SK-N-SH (cell line): Measurements from ENCODE around the gene SMAD2. TPM values are rescaled to one million over a fixed set of nuclear protein-coding genes. Genes with fewer than 3 reads are reported as not detected.

Experiments
- CTCF ChIA-PET: fragments of 300-600, 350-600 bp; formaldehyde crosslinking; extraction: SDS; loops from one replicate; lab custom pipeline; 2021; lab: Yijun Ruan, JAX
- POLR2A ChIA-PET: fragments of 350-600 bp; sonication (Branson Sonifier 250); formaldehyde crosslinking; extraction: SDS; loops from one replicate; lab custom pipeline; 2020; ENCODE audit warnings: antibody characterized with exemption, inconsistent platforms; lab: Yijun Ruan, JAX
- DNase-seq: peaks from one replicate; pipeline ENCODE4 v3.0.0; 2012
- H2AFZ ChIP-seq: fragments of 200-600 bp; sonication (generic); 2 replicates; pipeline ENCODE4 v1.8.1; 2016; ENCODE audit warnings: antibody characterized with exemption, mild to moderate bottlenecking, low read depth
- H3F3A ChIP-seq: fragments of 200-600 bp; sonication (generic); replicated peaks from 2 replicates; pipeline ENCODE3; 2016; ENCODE audit warnings: antibody characterized with exemption, mild to moderate bottlenecking; ENCODE audit not compliant: insufficient read depth
- H3K27ac ChIP-seq, 2 experiments: fragments of 200-500 bp in 1 of 2; fragments of 200-600 bp in 1 of 2; sonication (Bioruptor generic) in 1 of 2; sonication (generic), shearing (Covaris generic) in 1 of 2; 2 replicates each; pipeline versions ENCODE4 v1.5.1 to v1.6.1; 2014 to 2016; ENCODE audit warnings: low read depth in 2 of 2, inconsistent platforms in 1 of 2, low read length in 1 of 2, mild to moderate bottlenecking in 1 of 2, mixed read lengths in 1 of 2
- H3K27me3 ChIP-seq: fragments of 200-600 bp; sonication (generic), shearing (Covaris generic); 2 replicates; pipeline ENCODE4 v1.6.1; 2016; ENCODE audit warnings: mixed run types; ENCODE audit not compliant: insufficient read depth
- H3K36me3 ChIP-seq, 2 experiments: fragments of 200-500 bp in 1 of 2; fragments of 200-600 bp in 1 of 2; sonication (Bioruptor generic) in 1 of 2; sonication (generic) in 1 of 2; replicated peaks in 1 of 2; 2 replicates each; pipeline versions ENCODE3 to v1.5.1; 2014 to 2016; ENCODE audit warnings: low read length in 1 of 2, mild to moderate bottlenecking in 1 of 2; ENCODE audit not compliant: insufficient read depth in 2 of 2, control insufficient read depth in 1 of 2
- H3K4me1 ChIP-seq, 2 experiments: fragments of 200-500 bp in 1 of 2; fragments of 200-600 bp in 1 of 2; sonication (Bioruptor generic) in 1 of 2; sonication (generic), shearing (Covaris generic) in 1 of 2; 2 replicates each; pipeline versions ENCODE4 v1.5.1 to v1.6.1; 2014 to 2016; ENCODE audit warnings: low read depth in 1 of 2, low read length in 1 of 2, mixed run types in 1 of 2; ENCODE audit not compliant: insufficient read depth in 2 of 2, control insufficient read depth in 1 of 2
- H3K4me2 ChIP-seq: fragments of 200-600 bp; sonication (generic), shearing (Covaris generic); 2 replicates; pipeline ENCODE4 v1.6.1; 2017; ENCODE audit warnings: mixed run types
- H3K4me3 ChIP-seq, 2 experiments: fragments of 200-500 bp in 1 of 2; fragments of 200-600 bp in 1 of 2; sonication (Bioruptor generic) in 1 of 2; sonication (generic), shearing (Covaris generic) in 1 of 2; 2 replicates each; pipeline versions ENCODE4 v1.5.1 to v1.8.1; 2014 to 2016; ENCODE audit warnings: low read depth in 2 of 2, inconsistent platforms in 1 of 2, low read length in 1 of 2, mild to moderate bottlenecking in 1 of 2, mixed read lengths in 1 of 2, moderate library complexity in 1 of 2
- H3K79me2 ChIP-seq: fragments of 200-600 bp; sonication (generic); 2 replicates; pipeline ENCODE4 v1.8.1; 2017; ENCODE audit warnings: mild to moderate bottlenecking; ENCODE audit not compliant: insufficient read depth
- H3K9ac ChIP-seq: fragments of 200-600 bp; sonication (generic); 2 replicates; pipeline ENCODE4 v1.6.1; 2017; ENCODE audit warnings: mixed run types
- H3K9me2 ChIP-seq: fragments of 200-600 bp; sonication (generic); 2 replicates; pipeline ENCODE4 v1.6.1; 2017; ENCODE audit warnings: mixed run types
- H3K9me3 ChIP-seq: fragments of 200-600 bp; sonication (generic); 2 replicates; pipeline ENCODE4 v1.6.1; 2017; ENCODE audit warnings: mixed run types, mild to moderate bottlenecking, moderate library complexity
- H4K20me1 ChIP-seq: fragments of 200-600 bp; sonication (generic); 2 replicates; pipeline ENCODE4 v1.6.1; 2017; ENCODE audit warnings: mild to moderate bottlenecking, mixed run types; ENCODE audit not compliant: insufficient read depth
- FOXM1 ChIP-seq: IDR thresholded peaks from 2 replicates; pipeline ENCODE4 v1.4.0; 2012; ENCODE audit warnings: low read depth, mild to moderate bottlenecking
- JUND ChIP-seq: IDR thresholded peaks from 2 replicates; pipeline ENCODE4 v1.4.0; 2012
- MXI1 ChIP-seq: IDR thresholded peaks from 2 replicates; pipeline ENCODE4 v1.6.1; 2012; ENCODE audit warnings: mild to moderate bottlenecking, low read depth, low read length, improper control_type of control experiment
- RCOR1 ChIP-seq: fragments of 150-350 bp; IDR thresholded peaks from 2 replicates; pipeline ENCODE4 v1.6.1; 2017; ENCODE audit warnings: antibody characterized with exemption, low read length
- RFX5 ChIP-seq: IDR thresholded peaks from 2 replicates; pipeline ENCODE4 v1.6.1; 2012; ENCODE audit warnings: mild to moderate bottlenecking, improper control_type of control experiment, low read length
- WGBS: methylation state at CpG from one replicate; pipeline ENCODE4 v1.1.6; 2017; ENCODE audit warnings: low lambda C conversion rate; 5-methylcytosine and 5-hydroxymethylcytosine counted together
- polyA plus RNA-seq, 3 experiments: library from polyadenylated mRNA; depleted of rRNA; stranded (reverse); fragments of >200 nt; gene quantifications; 2 replicates each; pipeline ENCODE4 v1.2.3, GENCODE V29; 2012
- TF ChIP-seq, protein P1 (sequence below): IDR thresholded peaks from 2 replicates; pipeline ENCODE4 v1.4.0; 2012; ENCODE audit warnings: low read depth, borderline replicate concordance
- TF ChIP-seq, protein P2 (sequence below): fragments of 150-350 bp; IDR thresholded peaks from 2 replicates; pipeline ENCODE4 v1.6.1; 2016; ENCODE audit warnings: mild to moderate bottlenecking, low read depth, low read length
- TF ChIP-seq, protein P3 (sequence below): fragments of 200-600 bp; sonication (generic); IDR thresholded peaks from 2 replicates; pipeline ENCODE4 v1.6.1; 2017; ENCODE audit warnings: antibody characterized with exemption, mild to moderate bottlenecking, moderate library complexity

SMAD2 gene
- polyA plus RNA-seq, 1 of the 3 experiments (the other 2 are of a cell fraction), result 36.3 TPM

DNA sequence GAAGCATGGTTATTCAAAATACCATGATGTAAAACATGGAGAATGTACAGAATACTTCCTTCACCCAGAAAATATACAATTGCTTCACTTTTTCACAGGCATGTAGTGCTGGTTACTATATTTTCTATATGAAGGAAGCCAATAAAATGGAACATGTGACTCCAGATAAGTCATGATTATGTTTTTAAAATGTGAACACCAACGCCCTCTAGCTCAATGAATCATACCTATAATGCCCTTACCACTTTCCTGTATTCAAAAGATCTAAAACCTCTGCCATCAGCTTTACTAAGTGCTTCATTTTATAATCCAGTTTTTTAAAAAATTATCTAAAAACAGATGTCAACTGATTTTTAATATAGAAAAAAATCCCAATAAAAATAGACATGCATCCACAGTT, 59.9 kb downstream of the SMAD2 start:
- Histone ChIP-seq H3F3A (no peaks in the 10 kb centered on the region), H3K27ac (no peak overlapping the region), H3K79me2 (peaks cover 41% of the 10 kb centered on the region), H2AFZ (no peak overlapping the region), H3K4me2 (no peak overlapping the region), H3K9me2 (no peaks in the 10 kb centered on the region), H3K4me3 (no peak overlapping the region), H4K20me1 (peaks cover 14% of the 10 kb centered on the region), H3K27me3 (no peaks in the 10 kb centered on the region), H3K4me1 (peaks cover 0 to 8% of the 10 kb centered on the region in 2 experiments; a peak in 2 of 4 replicates), H3K36me3 (peaks cover 25 to 30% of the 10 kb centered on the region in 2 experiments), H3K9me3 (no peaks in the 10 kb centered on the region), H3K9ac (no peak overlapping the region)
- DNase-seq, result no peak
- WGBS, result 78% methylated on average over 1 of the region's 1 CpG
- TF ChIP-seq, protein P1, sequence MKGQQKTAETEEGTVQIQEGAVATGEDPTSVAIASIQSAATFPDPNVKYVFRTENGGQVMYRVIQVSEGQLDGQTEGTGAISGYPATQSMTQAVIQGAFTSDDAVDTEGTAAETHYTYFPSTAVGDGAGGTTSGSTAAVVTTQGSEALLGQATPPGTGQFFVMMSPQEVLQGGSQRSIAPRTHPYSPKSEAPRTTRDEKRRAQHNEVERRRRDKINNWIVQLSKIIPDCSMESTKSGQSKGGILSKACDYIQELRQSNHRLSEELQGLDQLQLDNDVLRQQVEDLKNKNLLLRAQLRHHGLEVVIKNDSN, result 0 out of 2 replicates have a peak, but pooled peaks have one; percentile 15
- TF ChIP-seq, protein P2, sequence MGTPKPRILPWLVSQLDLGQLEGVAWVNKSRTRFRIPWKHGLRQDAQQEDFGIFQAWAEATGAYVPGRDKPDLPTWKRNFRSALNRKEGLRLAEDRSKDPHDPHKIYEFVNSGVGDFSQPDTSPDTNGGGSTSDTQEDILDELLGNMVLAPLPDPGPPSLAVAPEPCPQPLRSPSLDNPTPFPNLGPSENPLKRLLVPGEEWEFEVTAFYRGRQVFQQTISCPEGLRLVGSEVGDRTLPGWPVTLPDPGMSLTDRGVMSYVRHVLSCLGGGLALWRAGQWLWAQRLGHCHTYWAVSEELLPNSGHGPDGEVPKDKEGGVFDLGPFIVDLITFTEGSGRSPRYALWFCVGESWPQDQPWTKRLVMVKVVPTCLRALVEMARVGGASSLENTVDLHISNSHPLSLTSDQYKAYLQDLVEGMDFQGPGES, result no peak
- no peak for TF ChIP-seq RFX5
- CTCF ChIA-PET, result interaction anchor here (1.2 kb wide), 1 partner anchor 9 kb away, joined by 3 read pairs; no protein-coding TSS in a partner anchor
- POLR2A ChIA-PET, result no interaction called here

DNA sequence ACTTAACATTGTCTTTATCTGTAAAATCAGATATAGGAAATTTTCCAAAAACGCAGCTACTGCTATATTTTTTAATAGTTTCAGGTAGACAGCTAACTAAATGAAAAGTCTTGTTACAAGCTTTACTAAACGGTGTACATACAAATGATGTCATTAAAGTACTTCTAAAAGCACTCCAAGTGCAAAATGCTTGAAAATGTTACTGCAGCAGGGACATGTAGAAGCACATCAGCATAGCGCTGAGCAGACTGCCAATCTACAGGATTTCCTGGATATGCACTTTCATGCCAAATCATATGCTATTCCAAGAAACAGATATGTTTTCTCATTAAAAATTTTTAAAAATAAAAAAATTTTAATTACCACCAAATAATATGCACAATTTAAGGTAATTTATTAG, 61.7 kb downstream of the SMAD2 start:
- DNase-seq, result no peak

More for the DNA sequence above, 61.7 kb downstream of the SMAD2 start:
- Histone ChIP-seq H3F3A (no peaks in the 10 kb centered on the region), H3K9me3 (no peaks in the 10 kb centered on the region), H3K9me2 (no peaks in the 10 kb centered on the region), H3K4me2 (no peak overlapping the region), H3K27ac (no peak overlapping the region; a peak in 1 of 4 replicates), H2AFZ (no peak overlapping the region), H3K27me3 (no peaks in the 10 kb centered on the region), H3K4me1 (peaks cover 0 to 8% of the 10 kb centered on the region in 2 experiments; a peak in 2 of 4 replicates), H3K79me2 (peaks cover 33% of the 10 kb centered on the region), H3K9ac (no peak overlapping the region), H3K36me3 (peaks cover 40% of the 10 kb centered on the region in 2 experiments), H3K4me3 (no peak overlapping the region), H4K20me1 (peaks cover 13% of the 10 kb centered on the region)
- TF ChIP-seq, protein P3, sequence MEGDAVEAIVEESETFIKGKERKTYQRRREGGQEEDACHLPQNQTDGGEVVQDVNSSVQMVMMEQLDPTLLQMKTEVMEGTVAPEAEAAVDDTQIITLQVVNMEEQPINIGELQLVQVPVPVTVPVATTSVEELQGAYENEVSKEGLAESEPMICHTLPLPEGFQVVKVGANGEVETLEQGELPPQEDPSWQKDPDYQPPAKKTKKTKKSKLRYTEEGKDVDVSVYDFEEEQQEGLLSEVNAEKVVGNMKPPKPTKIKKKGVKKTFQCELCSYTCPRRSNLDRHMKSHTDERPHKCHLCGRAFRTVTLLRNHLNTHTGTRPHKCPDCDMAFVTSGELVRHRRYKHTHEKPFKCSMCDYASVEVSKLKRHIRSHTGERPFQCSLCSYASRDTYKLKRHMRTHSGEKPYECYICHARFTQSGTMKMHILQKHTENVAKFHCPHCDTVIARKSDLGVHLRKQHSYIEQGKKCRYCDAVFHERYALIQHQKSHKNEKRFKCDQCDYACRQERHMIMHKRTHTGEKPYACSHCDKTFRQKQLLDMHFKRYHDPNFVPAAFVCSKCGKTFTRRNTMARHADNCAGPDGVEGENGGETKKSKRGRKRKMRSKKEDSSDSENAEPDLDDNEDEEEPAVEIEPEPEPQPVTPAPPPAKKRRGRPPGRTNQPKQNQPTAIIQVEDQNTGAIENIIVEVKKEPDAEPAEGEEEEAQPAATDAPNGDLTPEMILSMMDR, result no peak
- TF ChIP-seq JUND (no peak), RCOR1 (no peak), FOXM1 (no peak), MXI1 (no peak)
- TF ChIP-seq, protein P1, result no peak
- CTCF ChIA-PET, result interaction anchor here (0.7 to 1.1 kb wide), 2 partner anchors 15 to 21 kb away, joined by 3 read pairs; no protein-coding TSS in a partner anchor
- POLR2A ChIA-PET, result no interaction called here
- 94% methylated on average over 3 of the region's 3 CpGs for WGBS
